HG03280 (cell line): ENCODE data around the gene MICU1.
"Not testable (repeated sequence)": the region's sequence is repeated elsewhere in the genome, so short reads cannot be mapped to it uniquely, and the experiment has no call there.

Experiments used
- ATAC-seq: cut with Tn5 transposase; IDR thresholded peaks from one replicate; pipeline ENCODE4 v1.9.1; 2021; ENCODE audit warnings: mild to moderate bottlenecking, moderate library complexity; ENCODE audit not compliant: unreplicated experiment

MICU1 gene

DNA sequence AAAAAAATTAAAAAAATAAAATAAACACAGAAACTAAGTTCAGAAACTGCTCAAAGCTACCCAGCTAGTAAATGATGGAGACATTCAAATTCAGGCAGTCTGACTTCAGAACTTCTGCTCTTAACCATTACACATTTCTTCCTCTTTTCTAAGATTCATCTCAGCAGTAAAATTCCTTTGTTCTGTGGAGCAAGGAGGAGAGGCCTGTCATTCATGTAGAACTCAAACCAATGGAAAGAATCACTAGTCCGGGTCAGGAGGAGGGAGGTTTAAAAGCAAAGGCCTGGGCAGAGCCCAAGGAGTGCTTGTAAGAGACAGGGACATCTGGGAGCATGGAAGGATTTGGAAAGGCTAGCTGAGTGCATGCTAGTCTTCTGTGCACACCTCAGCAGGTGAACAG is 233.3 kb downstream of the MICU1 start:
- ATAC-seq: no peak

DNA sequence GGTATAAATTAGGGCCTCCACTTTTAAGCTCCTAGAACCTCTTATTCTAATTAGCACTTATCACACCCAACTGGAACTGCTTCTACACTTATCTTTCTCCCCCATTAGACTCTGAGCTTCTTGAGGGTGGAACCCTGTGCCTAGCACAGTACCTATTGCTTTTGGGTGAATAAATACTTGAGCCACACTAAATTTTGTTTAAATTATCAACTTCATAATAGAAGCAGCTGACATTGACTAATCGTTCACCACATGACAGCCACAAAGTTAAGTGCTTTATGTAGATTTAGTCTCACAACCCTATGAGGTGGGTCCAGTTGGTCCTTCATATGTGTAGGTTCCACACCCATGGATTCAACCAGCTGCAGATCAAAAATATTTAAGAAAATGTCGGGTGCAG is 235.1 kb downstream of the MICU1 start:
- ATAC-seq: no peak

DNA sequence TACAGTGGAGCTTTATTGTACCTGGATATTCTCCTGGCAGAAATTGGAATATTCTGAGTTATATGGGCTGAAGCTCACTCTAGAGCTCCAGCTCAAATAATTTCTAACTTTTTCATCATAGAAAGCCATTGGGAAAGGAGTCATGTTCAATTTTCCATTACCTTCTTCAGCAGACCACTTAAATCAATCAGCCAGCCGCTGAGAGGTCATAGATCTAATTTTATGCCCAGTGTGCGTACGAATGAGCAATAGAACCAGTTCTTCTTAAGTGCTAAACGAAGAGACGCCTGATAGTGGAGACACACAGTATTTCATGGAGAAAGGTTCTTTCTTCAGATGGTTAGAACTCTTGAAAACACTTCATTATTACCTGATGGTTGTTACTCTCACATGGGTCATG is 236.2 kb downstream of the MICU1 start:
- no peak for ATAC-seq

DNA sequence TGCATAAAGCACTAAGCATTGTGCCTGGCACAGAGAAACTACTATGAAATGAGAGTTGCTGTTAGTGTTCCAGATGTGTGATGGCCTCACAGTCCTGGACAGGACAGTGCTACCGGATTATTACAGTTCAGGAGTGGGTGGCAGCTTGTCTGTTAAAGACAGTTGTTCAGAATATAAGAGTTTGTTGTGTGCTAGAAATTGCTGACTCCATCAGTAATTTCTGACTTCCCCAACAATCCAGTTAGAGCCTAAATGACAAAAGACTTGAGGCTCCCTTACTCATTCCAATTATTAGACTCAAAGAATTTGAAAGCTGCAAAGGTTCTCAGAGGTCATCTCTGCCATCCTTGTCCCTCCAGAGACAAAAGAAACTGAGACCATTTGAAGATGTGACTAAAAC is 236.9 kb downstream of the MICU1 start:
- no peak for ATAC-seq

DNA sequence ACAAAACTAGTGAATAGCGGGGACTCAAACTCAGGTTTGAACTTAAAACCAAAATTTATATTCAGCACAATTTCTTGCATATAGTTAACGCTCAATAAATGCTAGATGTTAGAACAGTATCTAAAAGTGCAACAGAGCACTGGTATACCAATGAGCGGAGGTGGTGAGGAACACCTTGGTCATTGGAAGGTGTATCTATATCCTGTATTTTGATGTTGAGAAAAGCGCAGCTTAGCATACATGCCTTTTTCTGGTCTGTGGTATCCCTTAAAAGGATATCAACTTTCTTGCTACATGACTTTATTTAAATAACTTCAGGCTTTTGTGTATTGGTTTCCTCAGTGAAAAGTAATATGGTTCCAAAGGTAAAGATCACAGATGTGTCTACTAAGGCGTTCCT is 237.8 kb downstream of the MICU1 start:
- ATAC-seq: no peak

DNA sequence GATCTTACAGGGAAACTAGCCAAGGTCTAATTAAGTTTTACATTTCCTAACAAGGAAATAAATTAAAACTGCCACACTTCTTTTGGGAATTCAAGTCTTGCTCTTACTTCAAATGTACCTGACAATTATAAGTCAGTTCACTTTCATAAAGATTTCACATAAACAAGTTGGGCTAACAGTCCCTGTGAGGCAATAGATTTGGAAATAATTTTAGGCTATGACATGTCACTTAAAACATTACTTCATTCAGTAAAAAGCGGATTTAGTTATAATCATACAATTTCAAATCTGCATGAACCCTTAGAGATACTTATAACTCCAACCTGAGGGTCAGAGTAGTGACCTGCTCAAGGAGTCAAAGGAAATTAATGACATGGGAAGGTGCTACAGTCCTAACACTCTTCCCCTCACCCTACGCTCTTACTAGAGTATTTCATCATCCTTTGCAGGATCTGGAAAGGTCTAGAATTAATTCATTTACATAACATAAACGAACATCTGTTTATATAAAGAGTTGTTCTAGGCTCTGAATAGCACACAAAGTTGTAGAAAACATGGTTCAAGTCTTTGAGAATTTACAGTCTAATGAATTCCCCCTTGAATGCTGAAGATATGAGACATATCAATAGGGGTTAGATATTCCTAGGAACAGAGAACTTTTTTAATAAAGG is 238.8 kb downstream of the MICU1 start:
- no peak for ATAC-seq

DNA sequence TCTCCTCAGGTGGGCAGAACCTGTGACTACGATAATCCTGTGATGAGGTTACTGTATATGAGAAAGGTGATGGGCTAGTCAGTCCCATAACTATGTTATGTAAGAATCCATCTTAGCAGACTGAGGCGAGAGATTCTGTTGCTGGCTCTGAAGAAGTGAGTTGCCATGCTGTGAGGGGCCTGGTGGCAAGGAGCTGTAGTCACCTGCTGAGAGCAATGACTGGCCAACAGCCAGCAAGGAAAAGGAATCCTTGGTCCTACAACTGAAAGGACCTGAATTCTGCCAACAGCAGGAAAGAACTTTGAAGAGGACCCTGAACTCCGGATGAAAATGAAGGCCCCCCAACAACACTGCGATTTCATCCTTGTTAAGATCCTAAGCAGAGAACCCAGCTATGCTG is 240.2 kb downstream of the MICU1 start:
- ATAC-seq: no peak

DNA sequence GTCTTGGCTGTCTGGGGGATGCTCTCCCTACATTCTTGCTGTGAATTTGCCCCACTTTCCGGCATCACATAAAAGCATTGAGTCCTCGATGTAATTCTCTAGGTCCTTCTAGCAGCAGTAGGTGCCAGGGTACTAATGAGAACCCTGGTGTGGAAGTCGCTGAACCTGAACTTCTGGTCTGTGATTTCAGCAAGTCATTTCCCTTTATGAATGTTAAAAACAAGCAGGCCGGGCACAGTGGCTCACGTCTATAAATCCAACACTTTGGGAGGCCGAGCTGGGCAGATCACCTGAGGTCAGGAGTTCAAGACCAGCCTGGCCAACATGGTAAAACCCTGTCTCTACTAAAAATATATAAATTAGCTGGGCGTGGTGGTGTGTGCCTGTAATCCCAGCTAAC is 240.9 kb downstream of the MICU1 start:
- ATAC-seq: not testable (repeated sequence)

DNA sequence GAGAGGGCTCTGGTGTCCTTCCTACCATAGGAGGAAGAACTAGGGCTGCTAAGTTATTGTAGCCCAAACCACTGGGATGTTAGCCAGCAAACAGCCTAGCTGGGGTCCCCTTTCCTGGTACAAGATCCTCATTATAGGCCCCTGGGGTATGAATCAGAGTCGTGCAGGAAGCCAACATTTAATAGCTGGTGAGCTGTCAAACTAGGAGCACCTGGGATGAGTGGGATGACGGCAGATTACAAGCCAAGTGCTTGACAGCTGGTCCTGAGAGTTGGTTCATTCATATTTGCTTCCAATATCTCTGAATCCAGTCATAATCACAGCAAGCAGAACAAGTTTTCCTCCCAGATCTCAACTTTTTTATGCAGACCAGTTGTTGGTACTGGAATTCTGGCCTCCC is 246.1 kb downstream of the MICU1 start:
- no peak for ATAC-seq

DNA sequence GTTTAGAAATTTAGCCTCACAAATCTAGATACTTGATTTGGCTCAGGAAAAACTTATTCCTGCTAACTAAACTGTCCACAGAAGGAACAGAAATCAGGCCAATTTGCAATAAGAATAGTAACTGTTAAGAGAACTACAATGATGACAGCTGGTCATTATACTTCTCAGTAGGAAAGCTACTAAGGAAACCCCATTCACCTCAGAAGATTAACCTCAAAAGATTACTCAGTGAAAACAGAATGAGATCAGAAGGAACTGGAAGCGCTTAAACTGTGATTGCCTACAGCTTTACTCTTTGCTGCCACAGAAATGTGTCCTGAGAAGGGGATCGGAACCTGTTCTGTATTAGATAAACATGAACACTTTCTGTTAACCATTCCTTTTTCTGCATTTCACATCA is 246.8 kb downstream of the MICU1 start:
- no peak for ATAC-seq

DNA sequence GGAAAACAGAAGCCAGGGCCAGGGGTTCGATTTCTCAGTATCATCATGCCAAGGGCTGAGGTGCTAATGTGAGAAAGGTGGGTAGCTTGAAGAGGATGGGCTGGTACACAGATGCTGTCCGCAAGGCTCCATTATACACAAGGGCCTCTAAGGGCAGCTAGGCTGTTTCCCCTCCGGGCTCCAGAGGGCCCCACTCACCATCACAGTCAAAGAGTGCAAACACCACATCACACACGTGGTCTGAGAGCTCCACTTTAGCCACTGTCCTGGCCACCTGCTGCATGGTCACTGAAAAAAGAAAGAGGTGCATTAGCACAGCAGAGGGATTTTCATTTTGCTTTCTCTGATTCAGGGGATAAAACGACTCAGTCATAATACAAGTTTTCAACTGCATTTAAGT is 250.3 kb downstream of the MICU1 start:
- no peak for ATAC-seq

DNA sequence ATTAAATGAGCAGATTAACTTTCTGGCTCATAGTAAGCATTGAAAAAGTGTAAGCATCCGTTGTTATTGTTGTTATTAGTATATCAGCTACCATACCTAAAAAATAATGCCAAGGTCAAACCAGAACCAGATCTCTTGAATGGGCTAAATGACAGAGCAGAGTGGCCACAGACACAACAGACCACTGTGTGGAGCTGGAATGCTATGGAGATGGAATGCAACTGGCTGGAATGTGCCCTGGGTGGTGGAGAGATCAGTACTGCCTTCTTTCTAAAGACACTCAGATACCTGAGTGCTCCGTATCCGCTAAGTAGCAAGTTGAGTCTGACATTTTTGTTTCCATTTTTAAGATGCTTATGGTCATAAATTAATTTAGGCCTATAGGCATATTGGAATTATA is 250.7 kb downstream of the MICU1 start:
- ATAC-seq: no peak

DNA sequence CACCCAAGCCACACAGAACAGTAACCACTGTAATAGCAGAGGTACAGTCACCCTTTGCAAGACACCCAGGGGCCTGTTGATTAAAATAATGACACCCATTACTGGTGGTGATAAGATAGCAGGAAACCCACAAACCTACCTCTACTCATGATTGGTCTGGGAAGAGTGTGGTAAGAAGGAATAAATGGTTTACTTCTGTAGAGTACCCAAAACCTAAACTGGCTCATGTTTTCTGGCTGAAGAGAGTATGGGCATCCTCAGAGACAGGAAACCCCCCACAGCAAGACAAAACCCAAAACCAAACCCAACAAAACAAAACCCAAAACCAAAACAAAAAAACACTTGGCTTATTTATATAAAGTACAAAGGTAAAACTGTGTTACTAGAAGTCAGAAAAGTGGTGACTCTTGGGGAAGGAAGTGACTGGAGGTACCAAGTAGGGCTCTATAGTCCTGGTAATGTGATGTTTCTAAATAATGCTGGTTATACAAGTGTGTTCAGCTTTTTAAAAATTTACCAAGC is 255.6 kb downstream of the MICU1 start:
- no peak for ATAC-seq

DNA sequence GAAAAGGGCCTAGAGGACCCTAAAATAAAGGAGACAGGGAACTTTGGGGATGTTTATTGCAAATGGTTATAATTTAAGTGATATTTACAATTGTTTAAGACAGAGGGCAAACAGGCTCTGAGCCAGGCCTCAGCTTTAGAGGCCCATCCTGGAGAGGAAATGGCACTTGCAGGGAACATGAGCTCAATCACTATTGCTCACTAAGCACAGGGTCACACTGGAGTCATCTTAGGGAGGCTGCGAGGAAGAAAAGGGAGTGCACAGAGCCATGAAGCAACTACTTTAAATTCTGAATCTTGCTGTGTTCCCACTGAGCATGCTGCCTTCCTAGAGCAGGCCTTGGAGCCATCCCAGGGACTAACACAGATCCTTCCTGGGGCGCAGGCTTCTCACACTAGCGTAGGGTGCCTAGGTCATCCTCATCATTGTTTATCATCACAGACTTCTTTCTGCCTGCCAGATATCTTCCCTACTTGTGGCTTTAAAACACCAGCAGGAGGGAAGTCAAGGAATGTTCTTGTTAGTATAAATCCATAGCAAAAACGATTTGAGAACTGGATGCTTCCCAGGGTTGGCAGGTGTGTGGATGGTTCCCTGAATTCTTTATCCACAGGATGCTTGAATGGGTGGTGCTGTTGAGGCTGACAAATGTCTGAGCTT is 258.4 kb downstream of the MICU1 start:
- no peak for ATAC-seq

DNA sequence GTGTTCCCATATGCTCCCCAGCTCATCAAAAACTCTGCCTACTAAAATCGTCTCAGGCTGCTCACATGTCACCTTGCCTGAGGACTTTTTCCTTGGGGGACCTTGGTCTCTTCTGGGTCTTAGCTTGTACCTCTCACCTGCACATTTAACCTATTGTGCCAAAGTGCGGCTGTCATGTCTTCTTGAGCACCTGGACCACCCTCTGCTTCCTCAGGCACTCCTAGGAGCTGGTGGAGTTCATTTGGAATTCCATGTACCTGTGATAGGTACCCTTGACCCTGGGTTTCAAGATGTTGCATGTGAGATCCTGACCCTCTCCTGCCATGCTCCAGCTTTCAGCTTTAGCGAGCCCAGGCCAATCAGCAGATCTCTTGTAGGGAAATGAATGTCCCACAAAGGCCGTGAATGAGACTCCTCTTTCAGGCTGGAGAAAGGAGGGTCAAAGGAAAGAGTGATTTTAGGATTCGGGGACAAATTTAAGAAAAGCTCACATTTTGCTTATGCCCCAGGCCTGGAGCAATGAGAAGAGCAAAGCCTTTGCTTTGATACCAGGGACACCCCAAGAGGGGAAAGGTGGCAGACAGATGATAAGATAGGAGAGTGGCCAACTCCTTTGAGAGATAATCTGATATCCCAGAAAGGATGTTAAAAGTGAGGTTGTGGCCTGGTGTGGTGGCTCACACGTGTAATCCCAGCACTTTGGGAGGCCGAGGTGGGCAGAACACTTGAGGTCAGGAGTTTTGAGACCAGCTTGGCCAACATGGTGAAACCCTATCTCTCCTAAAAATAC is 260.6 kb downstream of the MICU1 start:
- no peak for ATAC-seq

DNA sequence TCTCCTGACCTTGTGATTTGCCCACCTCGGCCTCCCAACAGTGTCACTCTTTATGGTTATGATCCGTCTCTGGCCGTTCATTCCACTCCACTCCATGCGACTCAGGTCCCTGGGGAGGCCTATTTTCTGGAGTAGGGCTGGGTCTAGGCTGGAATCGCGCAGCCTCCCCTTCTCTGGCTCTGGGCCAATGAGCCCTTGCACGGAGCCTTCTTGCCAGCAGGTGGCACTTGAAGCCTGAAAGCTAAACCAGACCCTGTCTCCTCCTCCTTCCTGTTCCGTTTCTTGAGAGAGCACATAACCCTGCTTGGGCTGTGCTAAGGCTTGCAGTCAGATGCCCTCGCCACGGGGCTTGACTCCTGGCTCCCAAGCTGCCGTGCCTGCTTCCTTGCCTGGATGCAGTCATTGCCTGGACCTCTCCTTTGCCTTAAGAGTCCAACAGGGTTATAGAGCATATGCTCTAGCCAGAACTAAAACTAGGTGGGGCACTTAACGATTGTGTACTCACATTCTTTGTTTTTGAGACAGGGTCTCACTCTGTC is 261.6 kb downstream of the MICU1 start:
- peak; percentile 96 for ATAC-seq

DNA sequence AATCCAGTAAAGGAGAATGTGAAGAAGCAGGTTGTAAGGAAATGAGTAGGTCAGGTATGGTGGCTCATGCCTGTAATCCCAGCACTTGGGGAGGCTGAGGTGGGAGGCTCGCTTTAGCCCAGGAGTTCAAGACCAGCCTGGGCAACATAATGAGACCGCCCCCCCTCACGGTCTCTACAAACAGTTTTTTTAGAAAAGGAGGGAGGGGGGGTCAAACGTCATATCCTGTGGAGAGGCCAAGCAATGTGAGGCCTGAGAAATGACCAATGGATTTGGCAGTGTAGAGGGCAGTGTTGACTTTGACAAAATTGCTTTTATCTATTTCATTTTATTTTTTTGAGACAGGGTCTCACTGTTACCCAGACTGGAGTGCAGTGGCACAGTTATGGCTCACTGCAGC is 268.9 kb downstream of the MICU1 start:
- no peak for ATAC-seq

DNA sequence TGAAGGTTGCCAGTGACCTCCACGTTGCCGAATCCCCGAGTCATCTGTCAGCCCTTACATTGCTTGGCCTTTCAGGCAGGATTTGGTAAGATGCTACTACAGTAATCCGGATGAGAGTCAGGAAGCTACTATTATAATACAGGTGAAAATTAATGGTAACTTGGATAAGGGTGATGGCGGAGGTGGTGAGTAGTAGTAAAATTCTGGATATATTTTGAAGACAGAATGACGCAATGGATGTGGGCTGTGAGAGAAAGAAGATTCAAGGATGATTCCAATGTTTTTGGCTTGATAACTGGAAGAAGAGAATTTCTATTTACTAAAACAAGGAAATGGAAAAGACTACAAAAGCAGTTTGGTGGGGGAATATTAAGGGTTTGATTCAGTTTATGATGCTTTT is 269.8 kb downstream of the MICU1 start:
- no peak for ATAC-seq

DNA sequence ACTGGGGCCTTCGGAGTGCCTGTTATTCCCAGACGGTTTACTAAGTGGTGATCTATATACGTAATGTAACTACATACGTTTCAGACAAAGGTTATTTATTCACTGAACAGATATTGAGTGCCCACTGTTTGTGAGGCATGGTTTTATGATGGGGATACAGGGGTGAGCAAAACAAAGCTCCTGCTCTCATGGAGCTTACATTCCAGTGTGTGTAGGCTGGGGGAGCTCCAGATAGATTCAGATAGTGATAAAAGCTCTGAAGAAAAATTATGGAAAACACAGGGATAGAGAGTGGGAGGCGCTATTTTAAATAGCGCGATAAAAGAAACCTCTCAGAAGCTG is 270.7 kb downstream of the MICU1 start:
- ATAC-seq: no peak

DNA sequence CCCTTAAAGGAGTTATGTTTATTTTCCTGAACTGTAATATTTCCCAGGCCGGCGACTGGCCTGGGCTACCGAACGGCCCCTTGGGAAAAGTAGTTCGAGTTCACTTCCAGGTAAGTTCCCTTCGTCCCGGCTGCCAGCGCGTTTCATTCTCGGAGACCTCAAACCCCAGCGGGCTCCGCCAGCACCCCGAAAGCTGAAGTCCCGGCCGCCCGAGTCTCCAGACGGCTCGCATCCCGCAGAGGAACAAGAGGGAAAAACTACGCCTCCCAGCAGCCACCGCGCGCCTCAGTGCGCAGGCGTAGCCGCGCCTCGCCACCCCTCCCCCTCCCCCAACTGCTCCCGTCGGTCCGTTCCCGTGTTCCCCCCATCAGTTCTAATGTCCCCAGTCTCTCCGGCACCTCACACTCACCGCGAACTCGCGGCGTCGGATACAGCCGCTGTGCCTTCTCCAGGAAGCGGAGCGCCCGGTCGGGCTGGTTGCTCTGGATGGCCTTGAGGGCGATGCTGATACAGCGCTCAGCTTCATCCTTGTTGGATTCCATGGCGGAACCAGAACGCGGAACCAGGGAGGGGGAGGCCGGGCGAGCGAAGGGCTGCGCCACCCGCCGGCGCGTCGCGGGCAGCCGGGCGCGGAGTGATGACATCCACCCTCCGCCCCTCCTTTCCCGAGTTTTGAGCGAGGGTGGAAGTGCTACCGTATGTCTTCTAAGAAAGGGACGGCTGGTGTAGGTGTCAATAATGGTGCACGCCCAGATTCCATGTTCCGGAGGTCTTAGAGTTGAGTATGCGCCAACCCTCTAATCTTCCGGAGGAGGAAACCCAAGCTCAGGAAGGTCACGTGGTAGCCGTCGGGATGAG is 271.3 kb downstream of the MICU1 start, which contains the start of gene DNAJB12:
DNAJB12 (minus strand) TSS at position 564 of the 858 bp plus-strand sequence; CDS start at position 542, 22 bp downstream.
- peak; percentile 73 for ATAC-seq

DNA sequence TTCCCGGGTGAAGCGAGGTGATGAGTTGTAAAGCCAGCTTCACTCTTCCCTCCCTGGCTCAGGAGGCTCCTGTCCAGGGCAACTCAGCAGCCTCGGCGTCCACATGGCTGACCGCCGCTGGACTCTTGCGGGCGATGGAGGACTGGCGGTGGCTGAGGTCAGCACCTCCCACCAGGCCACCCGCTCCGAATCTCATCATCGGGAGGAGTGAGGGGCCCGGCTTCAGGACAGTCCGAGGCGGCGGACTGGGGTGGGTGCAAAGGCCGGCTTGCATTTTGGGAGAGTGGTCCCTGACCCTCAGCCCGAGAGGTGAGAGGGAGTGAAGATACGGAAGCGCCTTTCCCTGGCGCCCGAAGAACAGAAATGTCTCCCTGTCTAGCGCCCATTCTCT is 271.9 kb downstream of the MICU1 start:
- ATAC-seq: no peak
